NK-92 (cell line): ENCODE measurements around the gene APOH.

ENCODE experiments used
- DNase-seq: peaks from one replicate; lab custom pipeline; 2025; ENCODE audit not compliant: unreplicated experiment; lab: John Stamatoyannopoulos, UW

The APOH gene

GRCh38 chr17:66235377-66235994, 6.3 kb upstream of the APOH start:
- DNase-seq: no peak

- no peak for DNase-seq
These were observed 5.4 kb upstream of the APOH start for GRCh38 chr17:66234611-66235010.

- no peak for DNase-seq
These were observed 4.0 kb upstream of the APOH start for GRCh38 chr17:66233023-66233753.

GRCh38 chr17:66230922-66231591, 1.8 kb upstream of the APOH start:
- no peak for DNase-seq

GRCh38 chr17:66229783-66230538, 746 bp upstream of the APOH start:
- no peak for DNase-seq

GRCh38 chr17:66227212-66228045, 1.8 kb downstream of the APOH start:
- no peak for DNase-seq

- DNase-seq: no peak
These were observed 6.3 kb downstream of the APOH start for GRCh38 chr17:66222798-66223350.

GRCh38 chr17:66221755-66222530, 7.3 kb downstream of the APOH start:
- no peak for DNase-seq

GRCh38 chr17:66221343-66221742, 7.9 kb downstream of the APOH start:
- no peak for DNase-seq

- DNase-seq: no peak
These were observed 9.0 kb downstream of the APOH start for GRCh38 chr17:66220079-66220835.

- DNase-seq: no peak
These were observed 13.7 kb downstream of the APOH start for GRCh38 chr17:66215529-66215911.

GRCh38 chr17:66214884-66215528, 14.2 kb downstream of the APOH start:
- no peak for DNase-seq

- DNase-seq: no peak
These were observed 18.0 kb downstream of the APOH start for GRCh38 chr17:66211047-66211810.

- no peak for DNase-seq
These were observed 19.0 kb downstream of the APOH start for GRCh38 chr17:66210208-66210574.

GRCh38 chr17:66207936-66208335, 21.3 kb downstream of the APOH start:
- DNase-seq: no peak

GRCh38 chr17:66203274-66204015, 25.8 kb downstream of the APOH start:
- no peak for DNase-seq

- DNase-seq: no peak
These were observed 28.5 kb downstream of the APOH start for GRCh38 chr17:66200685-66201092.
